HG02938 (cell line): ENCODE data around the gene SARDH.
"Not testable (repeated sequence)": the region's sequence is repeated elsewhere in the genome, so short reads cannot be mapped to it uniquely, and the experiment has no call there.

ENCODE experiments used
- ATAC-seq: cut with Tn5 transposase; IDR thresholded peaks from one replicate; pipeline ENCODE4 v1.9.1; 2021; ENCODE audit warnings: mild to moderate bottlenecking, moderate library complexity; ENCODE audit not compliant: unreplicated experiment

Gene SARDH

DNA sequence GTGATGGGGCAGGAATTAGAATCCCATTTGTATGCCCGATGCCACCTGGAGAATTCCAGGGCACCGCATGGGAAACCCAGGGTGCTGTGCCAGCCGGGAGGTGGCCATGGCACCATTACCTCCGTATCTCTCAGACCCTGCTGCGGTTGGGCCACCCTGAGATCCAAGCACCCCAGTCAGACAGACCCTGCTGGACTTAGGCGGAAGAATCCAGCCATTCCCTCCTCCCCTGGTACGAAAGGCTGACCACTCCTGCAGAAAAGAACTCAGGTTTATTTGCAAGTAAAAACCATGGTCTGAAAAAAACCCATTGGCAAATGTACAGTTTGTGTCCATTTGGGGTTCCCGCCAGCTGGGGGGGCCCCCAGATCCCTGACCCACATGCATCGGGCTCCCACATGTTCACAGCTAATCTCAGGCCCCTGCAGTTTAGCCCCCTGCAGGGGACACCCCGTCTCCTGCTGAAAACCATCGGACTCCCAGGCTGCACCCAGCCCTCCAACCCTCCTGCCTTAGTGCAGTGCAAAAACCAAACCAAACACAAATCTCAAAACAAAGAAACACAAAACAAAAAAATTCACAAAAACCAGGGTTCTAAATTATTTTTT is 23.6 kb upstream of the SARDH start:
- ATAC-seq: no peak

DNA sequence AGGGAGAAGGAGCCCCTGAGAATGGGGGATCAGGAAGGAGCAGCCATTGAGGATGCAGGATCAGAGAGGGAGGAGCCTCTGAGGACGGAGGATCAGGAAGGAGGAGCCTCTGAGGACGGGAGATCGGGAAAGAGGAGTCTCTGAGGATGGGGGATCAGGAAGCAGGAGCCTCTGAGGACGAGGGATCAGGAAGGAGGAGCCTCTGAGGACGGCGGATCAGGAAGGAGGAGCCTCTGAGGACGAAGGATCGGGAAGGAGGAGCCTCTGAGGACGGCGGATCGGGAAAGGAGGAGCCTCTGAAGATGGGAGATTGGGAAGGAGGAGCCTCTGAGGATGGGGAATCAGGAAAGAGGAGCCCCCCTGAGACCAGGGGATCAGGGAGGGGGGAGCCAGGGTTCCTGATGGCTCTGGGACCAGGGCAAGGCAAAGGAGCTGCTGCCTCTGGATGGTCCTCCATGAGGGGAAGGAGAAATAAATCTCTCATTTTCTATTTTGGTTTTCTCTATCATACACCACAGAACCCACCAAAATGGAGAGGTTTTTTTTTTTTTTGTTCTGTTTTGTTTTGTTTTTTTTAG is 22.6 kb upstream of the SARDH start:
- ATAC-seq: no peak

DNA sequence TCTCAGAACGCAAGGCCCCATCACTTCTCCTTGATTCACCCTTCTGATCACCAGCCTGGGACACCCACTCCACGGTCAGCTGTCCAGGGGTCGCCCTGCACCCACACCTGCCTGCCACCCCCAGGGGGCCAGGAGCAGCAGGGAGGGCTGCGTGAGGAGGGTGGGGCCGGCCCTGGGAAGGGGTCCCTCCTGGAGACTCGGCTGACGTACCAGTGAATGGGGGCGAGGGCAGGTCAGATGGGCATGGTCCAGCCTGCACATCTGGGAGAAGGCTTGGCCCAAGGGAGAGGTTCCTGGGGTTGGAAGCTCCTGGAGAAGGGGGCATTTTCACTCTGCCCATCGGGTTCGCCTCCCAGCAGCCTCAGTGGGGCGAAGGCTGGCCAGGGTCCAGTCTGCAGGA is 21.8 kb upstream of the SARDH start:
- ATAC-seq: no peak

GRCh38 chr9:133759146-133759900 is 21.2 kb upstream of the SARDH start:
- no peak for ATAC-seq

DNA sequence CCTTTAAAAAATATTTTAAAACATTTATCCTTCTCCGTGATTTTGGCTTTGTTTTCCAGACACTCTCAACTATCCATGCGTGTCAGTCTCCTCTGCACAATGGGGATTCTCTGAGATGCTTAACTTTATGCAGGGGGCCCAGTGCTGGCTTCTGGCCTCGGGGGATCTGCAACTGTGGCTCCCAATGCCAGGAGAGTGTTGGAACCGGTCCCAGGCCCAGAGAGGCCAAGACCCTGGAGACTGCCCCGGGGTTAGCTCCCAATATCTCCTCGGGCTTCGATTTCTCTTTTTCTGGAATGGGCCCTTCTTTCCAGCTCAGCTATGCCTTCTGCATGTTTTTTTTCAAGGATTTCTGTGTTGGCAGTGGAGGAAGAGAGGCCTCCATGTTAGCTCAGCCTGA is 20.1 kb upstream of the SARDH start:
- ATAC-seq: no peak

- no peak for ATAC-seq
Observed at GRCh38 chr9:133754688-133755227, 16.6 kb upstream of the SARDH start.

DNA sequence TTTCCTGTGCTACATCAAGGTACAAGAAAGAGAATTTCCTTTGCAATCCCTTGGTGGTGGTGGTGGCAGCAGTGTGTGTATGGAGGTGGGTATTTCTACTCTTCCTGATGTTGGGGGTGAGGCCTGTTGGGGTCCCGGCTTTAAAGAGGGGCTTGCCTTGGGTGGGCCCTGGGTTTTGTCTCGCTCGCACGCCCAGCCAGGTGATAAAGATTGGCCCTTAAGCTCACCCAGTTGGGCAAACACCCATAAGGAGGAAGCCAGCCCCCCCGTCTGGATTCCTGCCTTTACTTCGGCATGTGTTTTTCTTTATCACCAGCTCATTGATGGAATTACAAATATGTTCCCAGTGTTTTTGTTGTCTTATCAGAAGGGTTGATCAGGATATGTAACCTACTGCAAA is 16.0 kb upstream of the SARDH start:
- no peak for ATAC-seq

DNA sequence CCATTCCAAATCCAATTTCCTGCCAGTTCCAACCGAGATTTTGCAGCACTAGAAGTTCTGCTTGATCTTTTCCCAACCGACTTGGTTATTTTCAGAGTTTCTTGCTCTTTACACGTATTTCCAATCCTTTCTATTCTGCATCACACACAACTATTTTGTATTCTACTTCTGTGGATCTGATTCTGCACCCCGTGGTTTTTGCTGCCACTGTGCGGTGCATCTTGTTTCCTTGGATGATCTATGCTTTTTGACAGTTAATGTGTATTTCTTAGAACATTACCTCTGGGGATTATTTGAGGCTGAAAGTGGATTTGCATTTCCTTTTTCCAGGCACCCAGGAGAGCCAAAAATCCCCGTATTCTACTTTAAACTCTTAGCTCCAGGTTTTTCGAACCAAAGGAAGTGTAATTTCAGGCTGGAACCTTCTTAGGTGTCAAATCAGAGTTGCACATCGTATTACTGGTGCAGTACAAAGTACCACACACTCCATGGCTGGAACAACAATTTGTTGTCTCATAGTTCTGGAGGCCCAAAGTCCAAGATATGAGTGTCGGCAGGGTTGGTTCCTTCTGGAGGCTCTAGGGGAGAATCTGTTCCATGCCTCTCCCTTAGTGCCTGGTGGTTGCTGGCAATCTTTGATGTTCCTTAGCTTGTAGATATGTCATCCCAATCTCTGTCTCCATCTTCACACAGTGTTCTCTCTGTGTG is 14.7 kb upstream of the SARDH start:
- ATAC-seq: no peak

- no peak for ATAC-seq
Observed at GRCh38 chr9:133750982-133751649, 13.0 kb upstream of the SARDH start.

DNA sequence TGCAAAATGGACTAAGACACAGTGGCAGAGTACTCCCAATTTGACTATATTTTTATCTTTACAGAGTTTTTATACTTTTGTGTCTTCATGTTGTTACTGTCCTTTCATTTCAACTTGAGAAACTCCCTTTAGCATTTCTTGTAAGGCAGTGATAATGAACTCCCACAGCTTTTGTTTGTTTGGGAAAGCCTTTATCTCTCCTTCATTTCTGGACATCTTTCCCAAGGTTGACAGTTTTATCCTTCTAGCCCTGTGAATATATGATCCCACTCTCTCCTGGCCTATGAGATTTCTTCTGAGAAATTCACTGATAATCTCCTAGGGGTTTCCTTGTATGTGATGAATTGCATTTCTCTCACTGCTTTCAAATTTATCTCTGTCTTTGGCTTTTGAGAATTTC is 9.2 kb upstream of the SARDH start:
- ATAC-seq: no peak

GRCh38 chr9:133744528-133744927 is 6.4 kb upstream of the SARDH start:
- not testable (repeated sequence) for ATAC-seq

DNA sequence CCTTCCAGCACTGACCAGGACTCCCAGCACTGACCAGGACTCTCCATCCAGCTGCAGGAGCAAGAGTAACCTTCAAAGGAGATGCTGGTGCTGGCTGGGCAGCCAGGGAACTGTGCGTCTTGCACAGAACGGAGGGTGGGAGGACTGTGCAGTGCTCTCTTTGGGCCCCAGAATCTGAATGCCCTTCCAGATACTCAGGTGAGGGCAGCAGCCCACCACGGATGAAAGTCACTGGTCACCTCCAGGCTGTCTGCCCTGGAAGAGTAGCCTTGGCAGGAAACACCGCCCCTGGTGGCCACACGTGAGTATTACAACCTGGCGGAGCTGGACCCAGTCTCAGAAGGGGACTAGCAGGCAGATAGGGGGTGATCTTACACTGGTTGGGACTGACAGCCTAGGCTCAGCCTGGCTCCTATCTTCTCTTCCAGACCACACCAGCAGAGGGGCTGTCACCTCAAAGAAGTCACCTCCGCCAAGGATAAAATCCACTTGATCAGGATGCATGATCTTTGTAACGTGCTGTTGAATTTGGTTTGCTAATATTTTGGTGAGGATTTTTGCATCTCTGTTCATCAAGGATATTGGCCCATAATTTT is 4.8 kb upstream of the SARDH start:
- no peak for ATAC-seq

- no peak for ATAC-seq
Observed at GRCh38 chr9:133742251-133742650, 4.1 kb upstream of the SARDH start.

GRCh38 chr9:133741716-133742115 is 3.6 kb upstream of the SARDH start:
- no peak for ATAC-seq

DNA sequence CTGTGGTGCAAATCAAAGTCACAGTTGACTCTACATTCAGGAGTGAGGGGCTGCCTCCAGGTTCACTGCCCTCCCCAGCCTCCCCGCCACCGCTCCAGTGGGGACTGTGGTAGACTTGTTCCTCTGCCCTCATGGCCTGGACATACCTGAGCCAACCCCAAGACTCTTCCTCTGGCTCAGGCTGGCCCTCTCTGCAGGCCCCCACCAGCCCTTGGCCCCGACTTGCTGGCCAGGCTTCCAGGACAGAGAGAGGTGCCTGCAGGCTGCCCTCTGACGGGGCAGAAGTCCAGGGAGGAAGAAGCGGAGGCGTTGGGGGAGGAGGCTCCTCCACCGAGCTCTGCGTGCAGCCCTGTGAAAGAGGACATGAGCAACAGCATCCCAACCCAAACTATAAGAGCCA is 2.8 kb upstream of the SARDH start:
- ATAC-seq: no peak

DNA sequence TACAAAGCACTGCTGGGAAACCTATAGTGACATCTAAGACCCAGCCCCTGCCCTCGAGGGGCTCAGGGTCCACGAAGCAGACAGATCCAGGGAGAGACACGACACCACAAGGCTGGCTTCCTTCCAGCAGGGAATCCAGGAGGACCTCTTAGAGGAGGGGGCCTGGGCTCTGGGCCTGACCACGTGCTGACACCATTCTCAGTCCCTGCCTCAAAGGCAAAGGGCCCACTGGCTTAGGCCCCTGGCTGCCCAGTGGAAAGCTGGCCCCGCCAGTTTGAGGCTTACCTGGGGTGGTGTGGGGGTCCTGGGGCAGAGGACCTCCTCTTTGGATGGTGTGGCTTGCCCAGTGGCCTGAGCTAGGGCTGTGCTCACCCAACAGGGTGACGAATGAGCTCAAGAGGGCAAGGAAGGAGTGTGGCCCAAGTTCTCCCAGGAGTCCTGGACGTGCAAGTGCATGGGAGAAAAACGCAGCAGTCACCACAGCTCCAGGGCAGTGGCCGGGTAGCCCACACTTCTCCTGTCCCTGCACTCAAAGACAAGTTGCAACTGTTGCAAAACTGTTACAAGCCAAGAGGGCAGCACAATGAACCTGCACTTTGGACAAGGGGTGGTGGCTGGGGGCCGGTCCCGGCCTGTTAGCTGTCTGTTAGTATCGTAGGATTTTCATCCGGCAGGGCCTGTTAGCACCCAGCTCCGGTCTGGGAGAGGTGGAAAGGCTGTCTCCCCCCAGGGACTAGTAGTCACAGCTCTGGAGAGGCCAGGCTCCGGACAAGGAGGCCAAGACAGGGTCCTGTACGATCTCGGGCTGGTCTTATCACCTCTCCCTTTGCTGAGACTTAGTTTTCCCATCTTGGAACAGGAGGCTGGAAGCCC is 1.5 kb upstream of the SARDH start:
- no peak for ATAC-seq

DNA sequence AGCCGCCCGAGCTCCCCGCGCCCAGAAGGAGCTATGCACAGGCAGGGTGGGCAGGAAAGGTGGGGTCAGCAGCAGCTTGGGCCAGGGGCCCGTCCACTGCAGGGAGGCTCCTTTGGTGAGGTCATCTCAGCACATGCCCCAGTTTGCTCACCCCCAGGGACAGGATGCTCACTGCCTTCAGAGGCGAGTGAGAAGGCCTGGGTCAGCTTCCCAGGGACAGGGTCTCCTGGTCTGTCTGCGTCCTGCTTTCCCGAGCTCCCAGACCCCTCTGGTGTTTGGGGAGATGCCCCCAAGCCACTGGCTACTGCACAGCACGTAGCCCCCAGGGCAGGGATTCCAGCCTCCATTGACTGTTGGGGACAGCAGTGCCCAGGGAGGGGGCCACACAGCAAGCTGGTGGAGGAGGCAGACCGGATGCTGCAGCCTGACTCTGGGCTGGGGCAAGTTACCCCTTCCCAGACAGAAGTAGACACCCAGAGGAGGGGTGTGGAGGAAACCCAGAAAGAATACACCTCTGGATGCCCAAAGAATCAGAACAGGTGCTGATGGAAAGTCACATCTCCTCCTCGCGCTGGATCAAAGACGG is 581 bp upstream of the SARDH start:
- no peak for ATAC-seq

DNA sequence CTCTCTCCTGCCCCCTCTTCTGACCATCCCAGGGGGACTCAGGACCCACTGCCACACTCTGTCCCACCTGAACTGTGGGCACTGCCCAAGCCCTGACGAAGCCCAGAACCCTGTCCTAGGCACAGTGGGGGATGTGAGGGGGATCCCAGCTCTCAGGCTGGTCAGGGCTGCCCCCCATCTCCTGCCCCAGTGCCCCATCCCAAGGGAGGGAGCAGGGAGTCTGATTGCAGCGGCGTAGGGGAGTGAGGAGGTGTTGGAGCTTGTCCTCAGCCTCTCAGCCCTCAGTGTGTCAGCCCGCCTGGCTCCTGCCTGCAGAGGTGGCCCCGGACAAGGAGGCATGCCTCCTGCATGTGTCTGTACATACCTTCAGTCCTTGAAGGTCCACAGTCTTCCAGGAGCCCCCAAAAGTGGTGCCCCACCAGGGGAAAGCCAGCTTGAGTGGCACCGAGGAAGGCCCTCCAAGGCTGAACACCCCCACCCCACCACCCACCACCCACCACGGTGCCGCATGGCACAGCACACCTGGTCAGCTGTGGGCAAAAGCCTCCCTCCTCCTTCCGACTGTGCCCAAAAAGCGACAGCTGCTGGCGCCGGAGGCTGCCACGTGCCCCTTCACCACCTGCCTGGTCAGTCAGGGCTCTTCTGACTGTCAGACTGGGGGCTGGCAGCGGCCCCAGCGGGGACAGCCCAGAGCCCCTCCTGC is 930 bp downstream of the SARDH start:
- ATAC-seq: no peak

DNA sequence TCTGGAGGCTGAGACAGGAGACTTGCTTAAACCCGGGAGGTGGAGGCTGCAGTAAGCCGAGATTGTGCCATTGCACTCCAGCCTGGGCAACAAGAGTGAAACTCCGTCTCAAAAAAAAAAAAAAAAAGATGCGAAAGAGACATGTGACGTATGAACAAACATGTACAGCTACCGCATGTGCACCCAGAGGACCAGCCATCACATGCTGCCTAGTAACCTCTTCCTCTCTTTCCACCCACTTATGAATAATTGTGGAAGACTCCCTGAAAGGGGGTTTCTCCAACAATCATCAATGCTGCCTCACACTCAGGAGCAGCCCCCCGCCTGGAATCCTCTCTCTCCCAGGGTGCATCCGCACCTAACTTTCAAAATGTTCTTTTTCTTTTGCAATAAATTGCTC is 2.2 kb downstream of the SARDH start:
- no peak for ATAC-seq
